ENCODE measurements around the gene CNMD.

The CNMD gene

DNA sequence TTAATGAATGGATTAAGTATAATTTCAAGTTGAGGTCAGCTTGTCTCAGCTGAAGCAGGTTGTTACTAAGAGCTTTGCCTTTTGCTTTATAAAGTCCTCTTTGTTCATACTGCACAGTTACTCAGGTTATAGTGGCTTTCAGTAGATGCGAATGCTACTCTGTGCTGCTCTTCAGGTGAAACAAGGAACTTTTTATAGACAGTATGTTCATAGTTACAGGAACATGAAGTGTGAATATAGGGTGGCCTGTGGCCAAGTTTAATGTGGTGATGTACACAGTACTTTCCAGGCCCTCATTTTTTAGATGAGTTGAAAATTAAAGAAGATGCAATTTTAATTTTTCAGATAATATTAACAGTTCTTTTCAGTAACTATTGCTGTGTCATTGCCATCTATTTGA is 66.2 kb downstream of the CNMD start:
- no peak for DNase-seq

DNA sequence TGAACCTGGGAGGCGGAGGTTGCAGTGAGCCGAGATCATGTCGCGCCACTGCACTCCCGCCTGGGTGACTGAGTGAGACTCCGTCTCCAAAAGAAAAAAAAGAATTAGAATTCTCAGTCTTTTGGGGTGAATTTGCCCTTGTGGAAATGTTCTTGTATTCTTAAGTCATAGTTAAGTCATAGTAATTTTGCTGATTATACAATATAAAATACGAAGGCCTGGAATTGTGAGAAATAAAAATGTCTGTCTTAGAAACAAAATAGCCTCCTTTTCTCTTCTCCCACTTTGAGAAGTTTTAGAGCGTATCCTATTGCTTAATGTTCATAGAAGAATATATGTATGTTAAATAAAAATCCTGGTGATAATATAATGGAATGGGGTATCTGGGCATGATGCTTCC is 68.9 kb downstream of the CNMD start:
- DNase-seq, result no peak

DNA sequence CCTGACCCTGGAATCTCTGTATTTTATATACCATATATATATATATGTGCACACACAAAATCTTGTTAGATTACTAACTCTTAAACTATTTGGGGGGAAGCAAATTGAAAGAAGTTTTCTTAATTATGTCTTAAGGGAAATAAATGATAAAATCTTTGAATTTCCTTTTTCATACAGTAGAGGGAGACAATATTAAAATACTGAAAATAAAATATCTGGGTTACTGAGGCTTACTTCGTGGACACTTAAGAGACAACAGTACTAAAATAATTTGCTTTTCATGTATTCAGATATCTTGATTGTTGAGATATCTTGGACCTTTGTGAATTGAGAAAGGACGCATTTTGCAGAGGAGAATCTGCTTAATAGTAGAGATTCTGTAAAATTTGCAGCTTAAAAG is 69.9 kb downstream of the CNMD start:
- no peak for DNase-seq

DNA sequence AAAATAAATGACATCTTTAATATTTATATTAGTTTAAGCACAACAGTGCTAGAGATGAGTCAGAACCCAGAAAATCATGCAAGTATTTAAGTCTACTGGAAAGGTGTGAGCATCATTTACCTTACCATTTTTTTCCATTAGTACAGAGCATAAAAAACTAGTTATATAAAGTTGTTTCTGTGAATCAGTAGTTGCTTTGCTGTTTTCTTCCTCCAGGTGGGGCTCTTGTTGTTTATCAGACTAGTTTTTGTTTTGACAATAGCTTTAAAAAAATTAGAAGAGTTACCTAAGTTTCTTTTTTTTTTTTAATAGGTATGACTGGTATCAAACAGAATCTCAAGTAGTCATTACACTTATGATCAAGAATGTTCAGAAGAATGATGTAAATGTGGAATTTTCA is 74.3 kb downstream of the CNMD start:
- DNase-seq, result no peak

DNA sequence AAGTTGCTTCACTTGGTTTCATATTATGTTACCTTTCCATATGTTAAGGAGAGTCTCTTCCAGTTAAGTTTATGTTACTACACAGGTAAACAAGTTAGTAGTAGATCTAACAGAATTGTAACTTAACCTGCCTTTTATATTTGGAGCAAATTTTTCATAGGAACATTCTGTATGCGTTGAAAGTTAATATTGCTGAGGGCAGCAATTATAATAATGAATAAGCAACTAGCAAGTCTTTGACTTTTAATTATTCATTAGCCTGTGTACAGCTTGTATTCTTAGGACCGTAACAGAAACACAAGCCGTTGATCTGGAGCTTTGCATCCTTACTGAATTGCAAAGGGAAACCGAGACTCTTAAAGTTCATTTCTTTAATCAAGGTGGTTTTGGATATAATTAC is 75.3 kb downstream of the CNMD start:
- no peak for DNase-seq

DNA sequence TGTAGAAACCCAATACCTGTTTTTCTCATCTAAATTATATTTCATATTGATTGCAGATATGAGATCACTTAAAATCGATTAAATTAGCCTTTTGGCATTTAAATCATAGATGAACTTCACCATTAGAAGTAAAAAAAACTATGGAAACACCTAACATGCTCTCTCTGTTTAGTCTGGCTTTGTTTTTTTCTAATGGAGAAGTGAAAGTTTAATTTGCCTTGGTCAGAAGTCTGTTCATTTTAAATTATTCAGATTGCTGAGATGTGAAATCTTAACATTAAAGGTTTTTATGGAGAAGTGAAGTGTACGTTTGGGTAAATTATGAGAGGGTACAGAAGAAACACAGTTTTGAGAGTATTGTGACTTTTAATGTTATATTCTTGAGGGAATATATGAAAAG is 80.3 kb downstream of the CNMD start:
- no peak for DNase-seq

All from activated CD4-positive, alpha-beta T cell treated with anti-CD3 and anti-CD28 coated beads, Interleukin-2, Interleukin-6, amounts not matched to agents 100 ng/mL and 50 ng/mL, durations not matched to agents 16 hours and 8 hours (primary cell).